ENCODE results near the gene RNF10. TPM values are rescaled to one million over a fixed set of nuclear protein-coding genes. Genes with fewer than 3 reads are reported as not detected.

The RNF10 gene
- total and polyA plus RNA-seq, 9 of the 15 experiments (the other 6 are each of a cell fraction or from before 2014, with no cell fraction given), result 43.0 to 139 (median 80.1) TPM

- peak; percentile 82 for TF ChIP-seq MAX (CRISPR knock-in tag; IDR thresholded peaks at IDR 0.05)
- TF ChIP-seq ATF3 (IDR thresholded peaks at IDR 0.05), result peak; percentile 41; the same call in 1 of the 2 replicates
- TF ChIP-seq ATF3 (CRISPR knock-in tag; conservative IDR thresholded peaks at IDR 0.05), result no peak
- TF ChIP-seq CREB1 (IDR thresholded peaks at IDR 0.05), result no peak
- TF ChIP-seq CREB1 (CRISPR knock-in tag; IDR thresholded peaks at IDR 0.05), result peak; percentile 37; the same call in 1 of the 2 replicates
- TF ChIP-seq NUFIP1 (IDR thresholded peaks at IDR 0.05; ENCODE audit: partially characterized antibody), result no peak
- TF ChIP-seq BHLHE40 (IDR thresholded peaks at IDR 0.05; ENCODE audit: low read length), result peak; percentile 70
- TF ChIP-seq ZFX (CRISPR knock-in tag; IDR thresholded peaks at IDR 0.05), result 0 out of 2 replicates have a peak, but pooled peaks have one; percentile 28
- 0 out of 2 replicates have a peak, but pooled peaks have one; percentile 36 for TF ChIP-seq NKRF (IDR thresholded peaks at IDR 0.05; ENCODE audit: borderline replicate concordance)
- 0 out of 2 replicates have a peak, but pooled peaks have one; percentile 31 for TF ChIP-seq CHAMP1 (IDR thresholded peaks at IDR 0.05)
- peak; percentile 97 for TF ChIP-seq L3MBTL2 (IDR thresholded peaks at IDR 0.05)
- peak; percentile 29 to 76; a peak in 2 of 4 replicates for TF ChIP-seq RCOR1 (IDR thresholded peaks at IDR 0.05; ENCODE audit: borderline replicate concordance in 1 of 2, low read depth in 2 of 2, low read length in 2 of 2)
- TF ChIP-seq NRF1 (conservative IDR thresholded peaks at IDR 0.05 in 1 of 2, IDR thresholded peaks at IDR 0.05 in 1 of 2), result peak; percentile 98
- peak; percentile 99 for TF ChIP-seq BCOR (IDR thresholded peaks at IDR 0.05)
- 0 out of 2 replicates have a peak, but pooled peaks have one; percentile 36 for TF ChIP-seq GABPB1 (CRISPR knock-in tag; IDR thresholded peaks at IDR 0.05)
- TF ChIP-seq MYC (IDR thresholded peaks at IDR 0.05; ENCODE audit: low read depth, low read length), result 0 out of 2 replicates have a peak, but pooled peaks have one; percentile 18
- TF ChIP-seq MYC (CRISPR knock-in tag; IDR thresholded peaks at IDR 0.05; ENCODE audit: borderline replicate concordance, low read depth), result no peak
- TF ChIP-seq USF2 (CRISPR knock-in tag; IDR thresholded peaks at IDR 0.05), result peak; percentile 98
- peak; percentile 16; the same call in 1 of the 2 replicates for TF ChIP-seq HDAC8 (tag; IDR thresholded peaks at IDR 0.05)
Measured at GRCh38 chr12:120625557-120626419, 91.6 kb downstream of the RNF10 start (continued).

All from K562 (cell line).